Mucosa of stomach (tissue), 1 donor: ENCODE data around the gene BANF2.

Source experiments
- H3K27me3 ChIP-seq: one replicate; pipeline ENCODE4 v1.7.0; 2013; ENCODE audit warnings: mild to moderate bottlenecking, low read length; ENCODE audit not compliant: control insufficient read depth, insufficient read depth
- H3K36me3 ChIP-seq: one replicate; pipeline ENCODE4 v1.7.0; 2013; ENCODE audit warnings: low read length; ENCODE audit not compliant: control insufficient read depth, insufficient read depth
- H3K4me1 ChIP-seq: one replicate; pipeline ENCODE4 v1.7.0; 2013; ENCODE audit warnings: mild to moderate bottlenecking, low read length; ENCODE audit not compliant: control insufficient read depth, insufficient read depth
- H3K4me3 ChIP-seq: one replicate; pipeline ENCODE4 v1.7.0; 2013; ENCODE audit warnings: low read length
- H3K9ac ChIP-seq: one replicate; pipeline ENCODE4 v1.7.0; 2013; ENCODE audit warnings: mild to moderate bottlenecking, low read length, moderate library complexity
- H3K9me3 ChIP-seq: one replicate; pipeline ENCODE4 v1.7.0; 2013; ENCODE audit warnings: mild to moderate bottlenecking, low read length, moderate library complexity; ENCODE audit not compliant: control insufficient read depth
- donor health status: Pancreatic carcinoma.

BANF2 gene

DNA sequence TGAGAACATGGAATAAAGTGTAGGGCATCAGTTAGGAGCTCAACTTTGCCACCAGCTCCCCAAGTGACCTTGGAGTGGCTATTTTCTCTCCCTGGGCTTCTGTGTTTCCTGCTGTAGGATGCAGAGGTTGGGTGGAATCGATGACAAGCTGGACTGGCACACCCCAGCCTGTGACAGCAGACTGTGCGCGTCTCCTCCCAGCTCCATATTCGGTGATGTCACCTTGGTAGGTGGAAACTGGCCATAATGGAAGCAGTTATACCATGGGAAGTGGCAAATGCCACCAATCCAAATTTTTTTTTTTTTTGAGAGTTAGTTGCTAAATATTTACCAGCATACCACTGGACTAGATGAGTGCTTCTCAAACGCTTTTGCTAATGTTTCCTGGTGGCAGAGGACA lies 85.2 kb downstream of the BANF2 start:
- H3K4me3 ChIP-seq = no peak overlapping the region
- no peaks in the 10 kb centered on the region for H3K36me3 ChIP-seq
- no peak overlapping the region for H3K9ac ChIP-seq
- H3K4me1 ChIP-seq = no peaks in the 10 kb centered on the region
- H3K27me3 ChIP-seq = no peaks in the 10 kb centered on the region
- no peaks in the 10 kb centered on the region for H3K9me3 ChIP-seq
